COLO668 (cell line): ENCODE data around the gene C9orf72.
"Not testable (repeated sequence)": the region's sequence is repeated elsewhere in the genome, so short reads cannot be mapped to it uniquely, and the experiment has no call there.

Experiments
- DNase-seq: peaks from one replicate; lab custom pipeline; 2025; ENCODE audit not compliant: unreplicated experiment; lab: John Stamatoyannopoulos, UW

Gene C9orf72

DNA sequence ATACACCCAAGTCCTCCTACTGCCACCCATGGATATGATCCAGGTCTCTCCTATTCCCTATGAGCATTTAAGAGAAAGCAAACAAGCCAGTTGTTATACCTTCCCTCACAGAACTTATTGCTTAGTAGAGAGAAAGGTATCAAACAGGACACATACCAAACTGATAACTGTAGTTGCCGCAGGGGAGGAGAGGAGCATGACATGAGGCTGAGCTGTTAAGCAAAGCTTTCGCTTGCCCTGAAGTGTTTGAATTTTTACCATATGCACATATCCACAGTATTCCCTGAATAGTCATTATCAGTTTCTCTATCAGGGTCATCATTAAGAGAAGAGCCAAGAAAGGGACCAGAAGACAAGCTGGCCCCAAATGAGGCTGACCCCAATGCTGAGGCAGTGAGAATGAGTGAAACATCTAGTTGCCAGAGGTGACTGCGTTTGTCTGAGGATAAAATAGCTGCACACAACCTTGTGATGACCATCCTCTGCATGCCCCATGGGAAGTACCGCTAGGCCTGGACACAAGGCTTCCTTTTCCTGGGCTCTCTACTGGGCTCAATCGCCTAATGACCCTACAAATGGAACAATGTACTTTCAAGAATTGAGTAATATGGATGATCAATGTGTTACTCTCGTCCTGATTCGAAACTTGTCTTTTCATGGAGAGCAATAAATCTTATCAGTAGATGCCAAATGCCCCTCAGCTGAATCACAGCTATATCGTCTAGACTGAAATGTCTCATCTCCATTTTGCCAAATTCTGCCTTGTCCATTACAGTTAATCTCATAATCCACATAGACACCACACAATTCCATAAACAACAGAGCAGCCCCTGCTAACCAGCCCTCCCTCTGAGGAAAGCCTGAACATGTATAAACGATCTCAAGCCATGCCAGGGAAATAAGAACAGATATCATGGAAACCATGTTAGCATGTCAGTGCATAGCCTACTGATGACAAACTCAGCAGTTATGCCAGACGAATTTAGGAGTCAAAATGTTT lies 53.5 kb downstream of the C9orf72 start:
- no peak for DNase-seq

GRCh38 chr9:27518809-27519208 lies 54.5 kb downstream of the C9orf72 start:
- no peak for DNase-seq

DNA sequence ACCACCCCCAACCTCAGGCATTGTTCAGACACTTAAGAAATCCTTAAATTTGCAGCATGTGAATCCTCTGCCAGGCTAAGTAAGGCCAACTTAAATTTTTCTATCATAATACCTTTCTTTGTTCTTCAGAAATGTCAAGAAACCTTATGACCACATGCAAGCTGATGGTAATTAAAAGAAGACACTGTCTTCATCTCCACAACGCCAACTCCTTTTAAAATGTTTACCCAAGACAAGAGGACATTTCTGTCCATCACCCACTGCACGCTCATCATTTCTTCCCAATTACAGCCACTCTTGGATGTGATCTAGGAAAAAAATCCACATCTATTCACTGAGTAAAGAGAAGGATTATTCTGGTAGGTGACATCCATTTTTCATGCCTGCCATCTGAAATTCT lies 55.3 kb downstream of the C9orf72 start:
- no peak for DNase-seq

GRCh38 chr9:27514551-27514950 lies 58.7 kb downstream of the C9orf72 start:
- DNase-seq, result no peak

GRCh38 chr9:27511771-27512170 lies 61.5 kb downstream of the C9orf72 start:
- no peak for DNase-seq

GRCh38 chr9:27510780-27511179 lies 62.5 kb downstream of the C9orf72 start:
- DNase-seq, result no peak

DNA sequence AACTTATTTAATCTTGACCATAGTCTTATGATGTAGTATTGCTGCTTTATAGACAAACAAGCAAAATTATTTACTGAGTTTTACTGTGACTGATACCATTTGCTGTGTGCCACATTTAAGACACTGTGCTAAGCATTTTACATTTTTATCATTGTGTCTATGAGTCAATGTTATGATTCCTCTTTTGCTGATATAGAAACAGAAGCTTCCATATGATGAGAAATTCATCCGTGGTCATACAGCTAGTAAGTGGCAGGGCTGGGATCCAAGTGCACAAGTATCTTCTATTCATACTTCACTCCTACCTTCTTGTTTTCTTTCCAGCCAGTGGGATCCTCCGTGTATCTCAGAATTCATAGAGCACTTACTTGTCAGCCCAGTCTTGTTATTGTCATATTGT lies 66.3 kb downstream of the C9orf72 start:
- DNase-seq, result no peak

DNA sequence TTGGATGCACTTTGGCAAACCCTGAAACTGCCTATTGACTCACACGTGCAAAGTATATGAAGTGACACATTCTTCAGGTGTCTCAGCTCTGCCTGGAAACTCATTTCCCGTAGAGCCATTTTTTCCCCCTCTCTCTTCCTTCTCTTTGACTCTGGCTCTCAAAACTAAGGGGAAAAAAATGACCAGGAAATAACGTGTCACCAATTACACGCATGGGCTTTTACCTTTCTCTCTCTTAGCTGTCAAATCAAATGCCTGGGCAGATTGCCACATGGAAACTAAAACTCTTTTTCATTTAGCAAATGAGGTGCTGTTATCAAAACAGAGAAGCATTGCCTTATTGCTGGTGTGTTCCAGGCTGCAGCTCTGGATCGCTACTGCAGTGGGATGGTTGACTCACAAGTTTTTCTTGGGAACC lies 67.5 kb downstream of the C9orf72 start:
- DNase-seq, result no peak

- no peak for DNase-seq
Observed at GRCh38 chr9:27504259-27504658, 69.0 kb downstream of the C9orf72 start.

DNA sequence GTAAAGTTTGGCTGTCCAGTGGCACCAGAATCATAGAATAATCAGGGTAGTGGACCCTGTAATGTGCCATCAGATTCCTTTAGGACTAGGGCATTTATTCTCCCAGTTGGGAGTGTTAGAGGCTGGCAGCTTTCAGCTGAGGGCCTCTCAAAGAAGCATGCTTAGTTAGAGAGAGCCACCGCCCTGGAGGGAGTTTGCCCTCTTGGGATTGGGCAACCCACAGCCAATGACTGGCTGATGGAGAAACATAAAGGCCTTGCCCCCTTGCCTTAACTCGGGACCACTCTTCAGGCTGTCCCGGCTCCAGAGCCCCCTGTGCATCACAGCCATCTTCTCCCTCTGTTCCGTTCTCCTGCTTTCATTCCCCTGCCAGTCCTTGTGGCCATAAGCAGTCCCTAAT lies 69.7 kb downstream of the C9orf72 start:
- DNase-seq, result no peak

DNA sequence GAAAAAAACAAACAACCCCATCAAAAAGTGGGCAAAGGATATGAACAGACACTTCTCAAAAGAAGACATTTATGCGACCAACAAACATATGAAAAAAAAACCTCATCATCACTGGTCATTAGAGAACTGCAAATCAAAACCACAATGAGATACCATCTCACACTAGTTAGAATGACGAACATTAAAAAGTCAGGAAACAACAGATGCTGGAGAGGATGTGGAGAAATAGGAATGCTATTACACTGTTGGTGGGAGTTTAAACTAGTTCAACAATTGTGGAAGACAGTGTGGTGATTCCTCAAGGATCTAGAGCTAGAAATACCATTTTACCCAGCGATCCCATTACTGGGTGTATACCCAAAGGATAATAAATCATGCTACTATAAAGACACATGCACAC lies 72.4 kb downstream of the C9orf72 start:
- DNase-seq, result not testable (repeated sequence)

DNA sequence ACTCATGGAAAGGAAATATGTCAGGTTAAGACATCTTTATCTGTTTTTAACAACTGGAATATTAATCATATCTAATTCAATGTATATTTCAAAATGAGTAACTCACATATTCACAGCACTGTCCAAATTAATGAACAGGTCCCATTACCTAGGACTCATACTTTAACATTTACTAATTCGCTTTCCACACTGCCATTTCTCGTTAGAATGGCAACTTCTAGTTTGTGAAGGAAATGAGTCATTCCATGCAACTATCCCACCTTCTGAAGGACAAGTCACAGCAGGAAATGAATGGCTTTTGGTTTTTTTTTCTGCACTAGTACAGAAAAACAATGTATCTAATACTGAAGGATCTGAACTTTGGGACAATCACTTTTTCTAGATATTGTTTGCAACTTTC lies 73.8 kb downstream of the C9orf72 start:
- DNase-seq, result no peak

- DNase-seq, result no peak
Observed at GRCh38 chr9:27497883-27498417, 75.3 kb downstream of the C9orf72 start.
